ENCODE data around the gene TBC1D1. TPM values are rescaled to one million over a fixed set of nuclear protein-coding genes. Genes with fewer than 3 reads are reported as not detected.

TBC1D1 gene
- total RNA-seq, 1 experiment from 2014 or later: 56.0 TPM

DNA sequence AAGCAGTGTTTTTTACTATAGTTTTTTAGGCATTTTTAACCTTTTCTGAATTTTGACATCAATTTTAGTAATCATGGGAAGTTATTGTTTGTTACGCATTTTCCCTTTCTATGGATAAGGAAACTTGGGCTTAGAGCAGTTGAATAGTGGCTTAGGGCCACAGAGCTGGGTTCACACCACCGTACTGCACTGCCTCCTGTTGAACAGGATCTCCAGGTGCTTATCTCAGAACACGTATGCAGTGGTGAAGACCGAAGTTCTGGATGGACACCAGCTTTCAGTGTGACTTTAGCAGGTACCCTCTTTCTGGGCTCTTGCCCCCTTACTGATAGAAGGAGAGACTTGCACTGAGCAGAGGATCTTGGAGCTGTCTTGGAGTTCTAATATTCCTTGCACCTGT, 206.9 kb downstream of the TBC1D1 start:
- Histone ChIP-seq H3K27ac (ENCODE audit: low read length) (no peak overlapping the region), H3K4me3 (ENCODE audit: low read depth in 2 of 2, low read length in 2 of 2) (no peak overlapping the region), H3K36me3 (ENCODE audit: control insufficient read depth, insufficient read depth, low read length) (no peaks in the 10 kb centered on the region; the same call in 1 of the 2 replicates), H3K4me1 (ENCODE audit: control insufficient read depth, insufficient read depth, low read length) (no peaks in the 10 kb centered on the region), H3K9me3 (ENCODE audit: control insufficient read depth, insufficient read depth, low read depth, low read length) (no peaks in the 10 kb centered on the region), H3K27me3 (ENCODE audit: control insufficient read depth, insufficient read depth, low read length) (no peaks in the 10 kb centered on the region)
- CTCF ChIA-PET: interaction anchor here (0.6 kb wide), 1 partner anchor 58 kb away, joined by 4 read pairs; no protein-coding TSS in a partner anchor
- no TSS peak for BruUV-seq (replicated peaks)
- TF ChIP-seq, protein P1, sequence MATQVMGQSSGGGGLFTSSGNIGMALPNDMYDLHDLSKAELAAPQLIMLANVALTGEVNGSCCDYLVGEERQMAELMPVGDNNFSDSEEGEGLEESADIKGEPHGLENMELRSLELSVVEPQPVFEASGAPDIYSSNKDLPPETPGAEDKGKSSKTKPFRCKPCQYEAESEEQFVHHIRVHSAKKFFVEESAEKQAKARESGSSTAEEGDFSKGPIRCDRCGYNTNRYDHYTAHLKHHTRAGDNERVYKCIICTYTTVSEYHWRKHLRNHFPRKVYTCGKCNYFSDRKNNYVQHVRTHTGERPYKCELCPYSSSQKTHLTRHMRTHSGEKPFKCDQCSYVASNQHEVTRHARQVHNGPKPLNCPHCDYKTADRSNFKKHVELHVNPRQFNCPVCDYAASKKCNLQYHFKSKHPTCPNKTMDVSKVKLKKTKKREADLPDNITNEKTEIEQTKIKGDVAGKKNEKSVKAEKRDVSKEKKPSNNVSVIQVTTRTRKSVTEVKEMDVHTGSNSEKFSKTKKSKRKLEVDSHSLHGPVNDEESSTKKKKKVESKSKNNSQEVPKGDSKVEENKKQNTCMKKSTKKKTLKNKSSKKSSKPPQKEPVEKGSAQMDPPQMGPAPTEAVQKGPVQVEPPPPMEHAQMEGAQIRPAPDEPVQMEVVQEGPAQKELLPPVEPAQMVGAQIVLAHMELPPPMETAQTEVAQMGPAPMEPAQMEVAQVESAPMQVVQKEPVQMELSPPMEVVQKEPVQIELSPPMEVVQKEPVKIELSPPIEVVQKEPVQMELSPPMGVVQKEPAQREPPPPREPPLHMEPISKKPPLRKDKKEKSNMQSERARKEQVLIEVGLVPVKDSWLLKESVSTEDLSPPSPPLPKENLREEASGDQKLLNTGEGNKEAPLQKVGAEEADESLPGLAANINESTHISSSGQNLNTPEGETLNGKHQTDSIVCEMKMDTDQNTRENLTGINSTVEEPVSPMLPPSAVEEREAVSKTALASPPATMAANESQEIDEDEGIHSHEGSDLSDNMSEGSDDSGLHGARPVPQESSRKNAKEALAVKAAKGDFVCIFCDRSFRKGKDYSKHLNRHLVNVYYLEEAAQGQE (IDR thresholded peaks at IDR 0.05; ENCODE audit: insufficient read depth in 1 of 2, low read depth in 2 of 2, low read length in 1 of 2): no peak
- TF ChIP-seq, protein P2, sequence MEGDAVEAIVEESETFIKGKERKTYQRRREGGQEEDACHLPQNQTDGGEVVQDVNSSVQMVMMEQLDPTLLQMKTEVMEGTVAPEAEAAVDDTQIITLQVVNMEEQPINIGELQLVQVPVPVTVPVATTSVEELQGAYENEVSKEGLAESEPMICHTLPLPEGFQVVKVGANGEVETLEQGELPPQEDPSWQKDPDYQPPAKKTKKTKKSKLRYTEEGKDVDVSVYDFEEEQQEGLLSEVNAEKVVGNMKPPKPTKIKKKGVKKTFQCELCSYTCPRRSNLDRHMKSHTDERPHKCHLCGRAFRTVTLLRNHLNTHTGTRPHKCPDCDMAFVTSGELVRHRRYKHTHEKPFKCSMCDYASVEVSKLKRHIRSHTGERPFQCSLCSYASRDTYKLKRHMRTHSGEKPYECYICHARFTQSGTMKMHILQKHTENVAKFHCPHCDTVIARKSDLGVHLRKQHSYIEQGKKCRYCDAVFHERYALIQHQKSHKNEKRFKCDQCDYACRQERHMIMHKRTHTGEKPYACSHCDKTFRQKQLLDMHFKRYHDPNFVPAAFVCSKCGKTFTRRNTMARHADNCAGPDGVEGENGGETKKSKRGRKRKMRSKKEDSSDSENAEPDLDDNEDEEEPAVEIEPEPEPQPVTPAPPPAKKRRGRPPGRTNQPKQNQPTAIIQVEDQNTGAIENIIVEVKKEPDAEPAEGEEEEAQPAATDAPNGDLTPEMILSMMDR (IDR thresholded peaks at IDR 0.05): no peak
- TF ChIP-seq POLR2AphosphoS5 (IDR thresholded peaks at IDR 0.05; ENCODE audit: low read depth, low read length): no peak
- no peak for TF ChIP-seq TCF7L2 (IDR thresholded peaks at IDR 0.05; ENCODE audit: low read depth, low read length)
- TF ChIP-seq SIN3A (IDR thresholded peaks at IDR 0.05; ENCODE audit: borderline replicate concordance, insufficient read depth, low read depth, low read length): no peak
- intact Hi-C loops (cut with micrococcal nuclease; ENCODE audit: unreplicated experiment) (no loop called here), in situ Hi-C loops (cut with HindIII; ENCODE audit: low pct_unique_long_range_greater_than_20kb, low sequenced_read_pairs) (no loop called here)
- DNase-seq (ENCODE audit: low read depth, low spot score) (no peak), ATAC-seq (no peak)
- POLR2A ChIA-PET: no interaction called here

DNA sequence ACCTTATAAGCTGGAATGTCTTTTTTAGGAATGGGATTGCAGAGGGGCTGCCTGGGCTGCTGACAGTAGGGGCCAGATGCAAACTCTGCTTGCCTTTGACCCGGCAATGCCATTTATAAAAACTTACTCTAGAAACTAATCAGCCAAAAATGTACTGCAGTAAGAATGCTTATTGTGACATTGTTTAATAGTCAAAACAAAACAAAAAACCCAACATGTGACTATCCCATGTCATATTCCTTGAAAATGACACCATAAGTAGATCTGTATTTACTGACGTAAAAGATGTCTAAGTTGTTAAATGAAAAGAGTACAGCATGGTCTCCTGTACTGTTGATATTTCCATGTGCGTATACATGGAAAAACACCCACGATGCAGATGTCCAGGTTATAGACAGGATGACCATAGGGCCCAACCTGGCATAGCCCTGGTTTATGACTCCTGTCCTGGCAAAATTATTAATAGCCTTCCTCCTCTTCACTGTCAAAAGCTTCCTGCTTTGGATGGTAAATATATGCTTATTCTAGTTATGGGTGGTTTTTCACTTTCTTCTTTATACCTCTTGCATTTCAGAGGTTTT, 208.2 kb downstream of the TBC1D1 start:
- intact Hi-C loops (cut with micrococcal nuclease; ENCODE audit: unreplicated experiment) (no loop called here), in situ Hi-C loops (cut with HindIII; ENCODE audit: low pct_unique_long_range_greater_than_20kb, low sequenced_read_pairs) (no loop called here)
- POLR2A ChIA-PET: no interaction called here
- TF ChIP-seq, protein P1 (IDR thresholded peaks at IDR 0.05; ENCODE audit: insufficient read depth in 1 of 2, low read depth in 2 of 2, low read length in 1 of 2): no peak
- no peak for TF ChIP-seq SIN3A (IDR thresholded peaks at IDR 0.05; ENCODE audit: borderline replicate concordance, insufficient read depth, low read depth, low read length)
- no peak for TF ChIP-seq TCF7L2 (IDR thresholded peaks at IDR 0.05; ENCODE audit: low read depth, low read length)
- no peak for TF ChIP-seq POLR2AphosphoS5 (IDR thresholded peaks at IDR 0.05; ENCODE audit: low read depth, low read length)
- no peak overlapping the region for H3K4me3 ChIP-seq (ENCODE audit: low read depth in 2 of 2, low read length in 2 of 2)
- no TSS peak for BruUV-seq (replicated peaks)
- H3K9me3 ChIP-seq (ENCODE audit: control insufficient read depth, insufficient read depth, low read depth, low read length): no peaks in the 10 kb centered on the region
- H3K36me3 ChIP-seq (ENCODE audit: control insufficient read depth, insufficient read depth, low read length): no peaks in the 10 kb centered on the region; the same call in 1 of the 2 replicates
- CTCF ChIA-PET: no interaction called here
- H3K27ac ChIP-seq (ENCODE audit: low read length): no peak overlapping the region
- no peaks in the 10 kb centered on the region for H3K27me3 ChIP-seq (ENCODE audit: control insufficient read depth, insufficient read depth, low read length)
- no peaks in the 10 kb centered on the region for H3K4me1 ChIP-seq (ENCODE audit: control insufficient read depth, insufficient read depth, low read length)
- ATAC-seq (no peak), DNase-seq (ENCODE audit: low read depth, low spot score) (no peak)
